HG02973 (cell line): ENCODE data around the gene SUSD1.
A peak's percentile ranks its signal among the peaks of the same experiment; 100 is the strongest.

ENCODE experiments used
- ATAC-seq: cut with Tn5 transposase; IDR thresholded peaks from one replicate; pipeline ENCODE4 v1.9.1; 2021; ENCODE audit warnings: moderate library complexity; ENCODE audit not compliant: unreplicated experiment

SUSD1 gene

GRCh38 chr9:112044881-112045280 is 130.2 kb downstream of the SUSD1 start:
- ATAC-seq, result no peak

GRCh38 chr9:112044186-112044585 is 130.9 kb downstream of the SUSD1 start:
- no peak for ATAC-seq

GRCh38 chr9:112043423-112043822 is 131.7 kb downstream of the SUSD1 start:
- no peak for ATAC-seq

DNA sequence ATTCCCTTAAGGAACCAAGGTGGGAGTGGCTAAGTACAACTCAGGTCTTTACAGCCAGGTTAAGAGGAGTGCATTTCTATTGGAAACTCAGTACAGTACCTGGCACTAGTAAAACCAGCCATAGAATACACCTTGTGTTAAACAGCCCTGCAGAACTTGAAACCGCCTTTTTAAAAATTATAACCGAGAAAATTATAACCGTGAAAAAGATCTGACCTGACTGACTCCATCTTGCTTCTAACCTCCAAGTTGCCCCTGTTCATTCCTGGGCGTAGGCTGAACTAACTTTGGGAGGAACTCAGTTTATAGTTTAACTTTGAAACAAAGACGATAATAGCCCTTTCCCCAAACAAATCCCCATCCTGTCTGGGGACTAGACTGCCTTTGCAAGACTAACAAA is 132.3 kb downstream of the SUSD1 start:
- no peak for ATAC-seq

GRCh38 chr9:112042244-112042638 is 132.9 kb downstream of the SUSD1 start:
- no peak for ATAC-seq

- no peak for ATAC-seq
These were observed 133.4 kb downstream of the SUSD1 start for GRCh38 chr9:112041536-112042243.

DNA sequence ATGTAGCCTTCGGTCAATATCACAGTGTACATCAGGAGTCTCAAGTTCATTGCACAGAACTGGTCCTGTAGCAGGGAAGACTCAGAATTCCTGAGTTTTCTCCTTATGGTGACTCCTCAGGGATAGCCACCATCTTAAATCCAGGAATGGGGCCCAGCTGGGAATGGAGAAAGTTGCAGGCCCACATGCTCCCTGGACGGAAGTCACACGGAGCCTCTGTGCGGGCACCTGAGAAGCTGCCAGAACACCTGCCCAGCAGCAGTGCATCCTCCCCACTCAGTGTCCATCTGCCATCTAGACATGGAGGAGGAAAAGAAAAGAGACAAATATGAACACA is 133.9 kb downstream of the SUSD1 start:
- no peak for ATAC-seq

- ATAC-seq, result no peak
These were observed 137.1 kb downstream of the SUSD1 start for GRCh38 chr9:112038017-112038408.

DNA sequence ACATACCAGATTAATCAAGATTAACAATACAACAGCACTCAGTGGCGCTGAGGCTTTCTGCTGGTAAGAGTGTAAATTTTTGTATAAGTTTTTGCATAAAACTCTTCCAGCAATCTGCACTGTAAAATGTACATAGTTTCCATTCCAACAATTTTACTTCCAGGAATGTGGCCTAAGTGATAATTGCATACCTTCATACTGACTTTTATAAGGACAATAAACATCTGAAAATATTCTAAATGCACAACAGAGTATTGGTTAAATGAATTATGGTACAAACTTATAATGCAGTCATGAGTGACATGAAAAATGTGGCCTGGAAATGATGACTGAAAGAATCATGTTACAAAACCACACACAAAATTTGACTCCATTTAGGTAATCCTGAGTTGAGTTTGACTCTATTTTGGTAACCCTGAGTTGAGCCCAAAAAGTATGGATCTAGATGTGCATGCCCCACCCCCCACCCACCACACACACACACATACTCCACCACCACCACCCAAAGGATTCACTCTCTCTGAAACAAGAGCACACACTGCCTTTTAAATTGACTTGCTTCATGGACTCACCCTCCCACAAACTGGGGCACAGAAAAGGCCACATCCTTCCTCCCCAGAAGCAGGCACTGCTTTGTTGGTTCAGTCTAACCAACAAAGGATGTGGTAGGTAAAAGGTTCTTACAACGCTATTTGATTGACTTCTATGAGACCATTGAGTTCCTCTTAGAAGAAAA is 137.6 kb downstream of the SUSD1 start:
- ATAC-seq, result peak; percentile 37

GRCh38 chr9:112035166-112035826 is 139.8 kb downstream of the SUSD1 start:
- ATAC-seq, result no peak

DNA sequence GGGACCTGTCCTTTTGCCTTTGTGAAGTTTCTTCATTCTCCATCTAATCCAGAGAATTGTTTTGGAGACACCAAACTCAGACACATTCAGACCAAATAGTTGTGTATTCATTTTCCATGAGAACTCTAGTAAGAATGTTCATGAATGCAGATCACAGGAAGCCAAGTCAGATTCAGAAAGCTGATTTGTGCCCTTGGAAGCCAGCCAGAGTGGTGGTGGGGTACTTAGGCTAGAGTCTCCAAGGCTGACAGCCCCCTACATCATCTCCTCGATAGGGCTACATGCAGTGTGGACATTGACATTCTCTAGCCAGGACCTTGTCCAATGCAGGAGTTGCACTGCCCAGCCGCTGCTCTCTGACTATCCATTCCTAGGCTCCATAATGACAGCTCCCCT is 140.9 kb downstream of the SUSD1 start:
- no peak for ATAC-seq

GRCh38 chr9:112033237-112034215 is 141.6 kb downstream of the SUSD1 start:
- ATAC-seq, result no peak

DNA sequence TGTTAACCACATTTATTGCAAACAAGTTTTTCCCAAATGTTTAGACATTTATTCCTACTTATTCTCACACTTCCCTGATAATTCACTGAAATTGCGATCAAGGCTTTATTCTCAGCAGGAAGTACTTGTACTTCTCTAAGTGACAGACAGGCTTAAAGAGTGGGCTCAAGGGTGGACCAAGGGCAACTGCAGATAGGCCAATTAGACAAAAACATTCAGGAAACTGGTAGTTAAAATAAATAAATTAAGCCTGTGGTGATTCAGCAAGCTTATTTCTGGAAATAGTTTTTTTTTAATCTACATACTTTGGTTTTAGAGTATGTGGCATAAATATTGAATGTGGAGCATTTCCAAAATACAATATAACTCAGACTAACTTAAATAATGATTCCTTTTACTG is 142.4 kb downstream of the SUSD1 start:
- ATAC-seq, result no peak

DNA sequence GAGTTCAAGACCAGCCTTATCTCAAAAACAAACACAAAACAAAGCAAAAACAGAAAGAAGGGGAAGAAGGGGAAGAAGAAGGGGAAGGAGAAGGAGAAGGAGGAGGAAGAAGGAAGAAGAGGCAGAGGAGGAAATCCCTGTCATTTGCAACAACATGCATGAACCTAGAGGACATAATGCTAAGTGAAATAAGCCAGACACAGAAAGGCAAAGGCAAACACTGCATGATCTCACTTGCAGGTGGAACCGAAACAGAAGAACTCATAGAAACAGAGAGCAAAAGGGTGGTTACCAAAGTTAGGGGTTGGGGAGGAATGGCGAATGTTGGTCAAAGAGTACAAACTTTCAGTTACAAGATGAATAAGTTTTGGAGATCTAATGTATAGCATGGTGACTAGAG is 143.1 kb downstream of the SUSD1 start:
- peak; percentile 49 for ATAC-seq

GRCh38 chr9:112031400-112031799 is 143.7 kb downstream of the SUSD1 start:
- ATAC-seq, result no peak

DNA sequence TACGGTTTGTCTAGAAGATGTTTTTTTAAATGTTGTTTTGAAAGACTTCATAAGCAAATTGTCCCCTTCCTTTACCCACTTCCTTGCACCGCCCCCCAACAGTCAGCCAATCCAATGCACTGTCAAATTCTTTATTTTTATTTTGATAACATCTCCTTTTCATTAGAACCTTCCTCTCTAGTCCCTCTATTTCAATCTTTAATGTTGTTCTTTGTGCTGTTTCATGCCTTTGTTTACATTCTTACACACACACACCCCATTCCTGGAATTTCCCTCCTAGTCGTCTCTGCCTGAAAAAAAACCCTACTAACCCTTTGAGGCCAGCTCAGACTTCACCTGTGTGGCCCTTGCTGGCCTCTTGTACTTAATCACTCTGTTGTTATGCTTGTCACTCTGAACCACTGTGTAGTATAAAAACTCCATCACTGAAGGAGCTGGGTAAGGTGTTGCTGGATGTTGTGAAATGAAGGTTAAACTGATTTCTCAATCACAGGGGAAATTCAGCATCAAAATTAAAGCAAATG is 145.1 kb downstream of the SUSD1 start:
- ATAC-seq, result no peak

GRCh38 chr9:112028242-112029221 is 146.6 kb downstream of the SUSD1 start:
- peak; percentile 48 for ATAC-seq

DNA sequence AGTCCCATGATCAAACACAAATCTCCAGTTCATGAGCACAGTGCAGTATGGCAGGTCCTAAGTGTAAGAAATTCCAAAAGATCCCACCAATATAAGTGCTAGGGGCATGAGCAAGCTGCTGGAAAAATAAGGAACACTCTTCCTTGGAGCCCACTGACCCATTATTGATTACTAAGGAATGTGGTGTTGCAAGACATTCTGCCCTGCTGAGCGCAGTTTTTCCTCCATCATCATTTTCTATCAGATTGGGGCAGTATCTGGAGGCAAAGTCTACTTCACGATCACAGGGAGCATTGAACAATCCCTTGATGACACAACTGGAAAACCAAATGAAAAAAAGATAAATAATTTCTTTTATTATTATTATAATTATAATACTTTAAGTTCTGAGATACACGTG is 149.2 kb downstream of the SUSD1 start:
- ATAC-seq, result no peak

- no peak for ATAC-seq
These were observed 153.4 kb downstream of the SUSD1 start for GRCh38 chr9:112021742-112022141.
